ENCODE data around the gene BEND5.

- TF ChIP-seq, protein P1, sequence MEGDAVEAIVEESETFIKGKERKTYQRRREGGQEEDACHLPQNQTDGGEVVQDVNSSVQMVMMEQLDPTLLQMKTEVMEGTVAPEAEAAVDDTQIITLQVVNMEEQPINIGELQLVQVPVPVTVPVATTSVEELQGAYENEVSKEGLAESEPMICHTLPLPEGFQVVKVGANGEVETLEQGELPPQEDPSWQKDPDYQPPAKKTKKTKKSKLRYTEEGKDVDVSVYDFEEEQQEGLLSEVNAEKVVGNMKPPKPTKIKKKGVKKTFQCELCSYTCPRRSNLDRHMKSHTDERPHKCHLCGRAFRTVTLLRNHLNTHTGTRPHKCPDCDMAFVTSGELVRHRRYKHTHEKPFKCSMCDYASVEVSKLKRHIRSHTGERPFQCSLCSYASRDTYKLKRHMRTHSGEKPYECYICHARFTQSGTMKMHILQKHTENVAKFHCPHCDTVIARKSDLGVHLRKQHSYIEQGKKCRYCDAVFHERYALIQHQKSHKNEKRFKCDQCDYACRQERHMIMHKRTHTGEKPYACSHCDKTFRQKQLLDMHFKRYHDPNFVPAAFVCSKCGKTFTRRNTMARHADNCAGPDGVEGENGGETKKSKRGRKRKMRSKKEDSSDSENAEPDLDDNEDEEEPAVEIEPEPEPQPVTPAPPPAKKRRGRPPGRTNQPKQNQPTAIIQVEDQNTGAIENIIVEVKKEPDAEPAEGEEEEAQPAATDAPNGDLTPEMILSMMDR (IDR thresholded peaks at IDR 0.05): no peak
- no peak for TF ChIP-seq POLR2A (IDR thresholded peaks at IDR 0.05)
- no peak for TF ChIP-seq POLR2AphosphoS5 (IDR thresholded peaks at IDR 0.05)
- no peak for TF ChIP-seq EP300 (IDR thresholded peaks at IDR 0.05)
These were observed 3.6 kb downstream of the BEND5 start for GRCh38 chr1:48773133-48773532.

Data from stomach (tissue), 4 donors.